DMS79 treated with DMSO at 0.1 percent for 48 hours (cell line): Measurements from ENCODE around the gene PCNX4.
"Not testable (repeated sequence)": the region's sequence is repeated elsewhere in the genome, so short reads cannot be mapped to it uniquely, and the experiment has no call there.

Experiments used
- DNase-seq: peaks from one replicate; lab custom pipeline; 2025; lab: John Stamatoyannopoulos, UW

The PCNX4 gene

DNA sequence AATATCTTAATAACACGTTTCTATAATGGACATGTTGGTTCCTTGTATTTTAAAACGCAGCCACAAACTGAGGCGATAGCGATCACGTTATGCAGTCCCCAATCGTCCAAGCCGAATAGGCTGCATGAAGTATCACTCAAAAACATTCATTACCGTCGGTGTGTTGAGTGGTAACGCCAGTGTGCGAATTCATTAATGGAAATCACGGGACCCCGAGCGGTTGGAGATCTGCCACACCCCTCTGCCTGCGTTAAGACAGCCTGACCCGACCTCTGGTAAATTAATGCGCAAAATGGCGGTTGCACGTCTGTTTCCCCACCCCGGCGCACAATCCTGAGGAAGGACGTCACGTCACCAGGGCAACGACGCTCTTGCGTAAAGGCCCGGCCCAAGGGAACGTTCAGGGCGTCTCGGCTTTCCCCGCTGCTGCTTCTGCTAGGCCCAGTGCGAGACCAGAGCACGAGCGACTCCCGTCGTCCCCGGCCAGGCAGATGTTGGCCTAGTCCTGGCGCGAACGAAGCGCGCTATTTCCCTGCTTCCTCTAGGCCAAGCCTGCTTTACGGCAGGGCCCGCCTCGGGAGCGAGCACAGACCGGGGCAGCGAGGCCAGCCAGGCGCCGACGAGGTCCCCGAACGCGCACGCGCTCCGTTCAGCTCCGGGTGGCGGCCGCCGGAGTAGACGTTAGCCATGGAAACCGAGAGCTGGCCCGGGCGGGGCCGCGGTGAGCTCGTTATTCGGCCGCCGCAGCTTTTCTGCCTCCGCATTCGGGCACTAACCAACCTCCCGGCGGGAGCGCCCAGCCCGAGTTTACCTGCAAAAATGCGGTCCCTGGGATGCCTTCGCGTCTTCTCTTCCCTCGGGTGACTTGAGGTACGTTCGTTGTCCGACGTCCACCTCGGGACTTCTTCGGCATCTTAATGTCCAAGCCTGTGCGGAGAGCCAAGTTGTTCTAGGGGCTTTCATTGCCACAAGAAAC is at the start of gene PCNX4:
PCNX4 (plus strand) TSS at position 374 of the 976 bp plus-strand sequence. CDS start 15,716 bp downstream, outside the sequence.
- DNase-seq: peak; percentile 100

- DNase-seq: not testable (repeated sequence)
These were observed 43.7 kb upstream of the PCNX4 start for GRCh38 chr14:60047976-60048375.

- no peak for DNase-seq
These were observed 40.0 kb upstream of the PCNX4 start for GRCh38 chr14:60051721-60052221.

GRCh38 chr14:60058087-60058486 is 33.6 kb upstream of the PCNX4 start:
- DNase-seq: no peak

DNA sequence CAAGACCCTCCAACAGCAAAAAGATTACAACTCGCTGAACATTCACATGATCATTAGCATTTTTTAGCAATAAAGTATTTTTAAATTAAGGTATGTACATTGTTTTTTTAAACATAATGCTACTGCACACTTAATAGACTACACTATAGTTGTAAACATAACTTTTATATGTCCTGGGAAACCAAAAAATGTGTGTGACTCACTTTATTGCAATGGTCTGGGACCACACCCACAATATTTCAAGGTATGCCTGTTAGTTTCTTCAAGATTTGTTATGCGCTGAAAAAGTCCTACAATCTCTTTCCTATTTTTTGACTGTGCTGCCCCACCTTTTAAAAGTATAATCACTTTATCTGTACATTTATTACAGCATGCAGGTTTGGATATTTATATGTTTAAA is 30.4 kb upstream of the PCNX4 start:
- DNase-seq: no peak

GRCh38 chr14:60064491-60065072 is 27.1 kb upstream of the PCNX4 start:
- peak; percentile 69 for DNase-seq

GRCh38 chr14:60067882-60068281 is 23.8 kb upstream of the PCNX4 start:
- DNase-seq: no peak

DNA sequence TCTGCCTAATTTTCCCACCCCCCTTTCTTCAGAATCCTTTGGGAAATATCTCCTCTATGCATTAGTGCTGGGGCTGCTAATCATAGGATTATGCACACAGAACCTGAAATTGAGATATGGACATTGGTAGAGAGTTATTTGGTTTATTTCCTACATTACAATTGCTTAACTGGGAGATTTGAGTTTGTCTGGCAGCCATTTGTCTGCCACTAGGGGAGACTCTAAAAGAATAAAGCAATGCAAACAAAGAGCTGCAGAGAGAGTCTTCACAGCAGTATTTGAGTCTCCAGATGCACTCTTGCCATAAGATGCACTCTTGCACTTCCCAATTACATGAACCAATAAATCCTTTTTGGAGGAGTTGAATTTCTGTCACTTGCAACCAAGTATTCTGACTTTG is 12.0 kb upstream of the PCNX4 start:
- DNase-seq: no peak

DNA sequence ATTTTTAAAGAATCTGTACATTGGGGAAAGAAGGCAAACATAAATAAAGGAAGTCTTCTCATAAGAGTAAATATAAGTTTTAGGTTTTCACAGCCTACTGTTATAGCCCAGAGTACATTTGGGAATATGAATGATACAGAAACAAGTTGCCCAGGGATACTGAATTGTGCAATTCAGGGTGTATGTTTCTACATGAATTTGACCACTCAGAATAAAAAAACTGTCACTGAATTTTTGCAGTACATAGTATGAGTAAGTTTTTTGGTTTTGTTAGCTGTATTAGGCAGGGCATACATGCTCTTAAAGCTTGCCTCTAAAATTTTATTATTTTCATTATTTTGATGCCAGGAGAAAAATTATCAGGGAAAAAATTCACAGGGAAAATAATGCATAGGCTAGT is 6.6 kb upstream of the PCNX4 start:
- no peak for DNase-seq

DNA sequence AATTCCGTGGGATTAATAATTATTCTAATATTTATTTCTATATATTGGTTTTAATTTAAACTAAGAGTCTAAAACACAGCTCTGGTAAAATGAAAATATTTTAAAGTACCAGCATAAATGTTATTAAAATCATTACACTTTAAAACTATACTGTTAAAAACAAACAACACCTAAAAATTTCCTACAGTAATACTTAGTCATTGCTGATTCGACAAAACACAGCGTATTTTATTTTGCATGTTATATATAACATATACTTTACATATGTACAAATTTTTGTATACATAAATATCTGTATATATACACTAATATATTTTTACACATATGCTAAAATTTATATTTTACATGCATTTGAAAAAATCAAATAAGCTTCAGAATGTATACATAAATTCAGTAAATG is 6.0 kb upstream of the PCNX4 start:
- no peak for DNase-seq

DNA sequence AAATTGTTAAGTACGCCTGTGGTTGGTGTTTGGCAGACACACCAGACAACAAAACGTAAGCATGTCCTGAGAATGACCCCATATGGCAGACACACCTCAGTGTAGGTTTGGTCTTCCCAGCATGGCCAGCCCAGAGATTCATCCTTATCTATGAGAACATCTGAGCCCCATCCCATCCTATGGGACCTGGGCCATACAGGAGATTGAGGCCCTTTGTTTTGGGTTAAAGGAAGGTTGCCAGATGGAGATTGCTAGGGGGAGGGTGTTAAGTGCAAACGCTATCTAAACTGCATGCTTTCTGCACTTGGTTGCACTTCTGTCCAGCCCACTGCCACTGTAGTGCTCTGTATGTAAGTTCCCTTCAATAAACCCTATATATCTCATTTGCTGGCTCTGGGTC is 4.1 kb upstream of the PCNX4 start:
- DNase-seq: peak; percentile 50

GRCh38 chr14:60089221-60089620 is 2.5 kb upstream of the PCNX4 start:
- DNase-seq: no peak

- DNase-seq: peak; percentile 91
These were observed 731 bp upstream of the PCNX4 start for GRCh38 chr14:60090864-60091519.

GRCh38 chr14:60092526-60092920 is 800 bp downstream of the PCNX4 start:
- DNase-seq: peak; percentile 72

- no peak for DNase-seq
These were observed 1.4 kb downstream of the PCNX4 start for GRCh38 chr14:60093080-60093479.

- no peak for DNase-seq
These were observed 1.9 kb downstream of the PCNX4 start for GRCh38 chr14:60093606-60094005.

DNA sequence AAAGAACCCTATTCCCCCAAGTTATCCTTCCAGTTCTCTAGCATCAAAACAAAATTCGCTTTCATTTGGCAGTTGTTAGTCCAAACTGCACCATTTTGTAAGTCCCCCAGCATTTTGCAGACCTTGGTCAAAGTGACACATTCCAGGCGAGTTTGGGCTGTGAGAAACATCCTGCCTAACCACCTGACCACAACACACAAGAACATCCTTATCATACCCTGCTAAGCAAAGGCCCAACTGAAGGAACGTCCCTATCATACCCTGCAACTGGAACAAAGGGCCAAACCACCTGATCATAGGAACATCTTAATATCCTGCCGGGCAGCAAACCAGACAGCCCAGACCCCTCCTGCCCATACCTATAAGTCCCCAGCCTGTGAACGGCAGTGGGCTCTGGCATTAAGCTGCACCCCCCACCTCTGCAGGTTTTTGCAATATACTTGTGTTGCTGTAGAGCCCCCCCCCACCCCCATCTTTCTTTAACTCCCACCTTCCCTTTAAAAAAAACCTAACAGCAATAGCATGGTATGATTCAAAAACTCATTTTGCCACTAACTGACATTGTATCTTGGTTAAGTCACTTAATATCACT is 2.7 kb downstream of the PCNX4 start:
- DNase-seq: no peak

GRCh38 chr14:60095231-60095630 is 3.5 kb downstream of the PCNX4 start:
- DNase-seq: no peak

DNA sequence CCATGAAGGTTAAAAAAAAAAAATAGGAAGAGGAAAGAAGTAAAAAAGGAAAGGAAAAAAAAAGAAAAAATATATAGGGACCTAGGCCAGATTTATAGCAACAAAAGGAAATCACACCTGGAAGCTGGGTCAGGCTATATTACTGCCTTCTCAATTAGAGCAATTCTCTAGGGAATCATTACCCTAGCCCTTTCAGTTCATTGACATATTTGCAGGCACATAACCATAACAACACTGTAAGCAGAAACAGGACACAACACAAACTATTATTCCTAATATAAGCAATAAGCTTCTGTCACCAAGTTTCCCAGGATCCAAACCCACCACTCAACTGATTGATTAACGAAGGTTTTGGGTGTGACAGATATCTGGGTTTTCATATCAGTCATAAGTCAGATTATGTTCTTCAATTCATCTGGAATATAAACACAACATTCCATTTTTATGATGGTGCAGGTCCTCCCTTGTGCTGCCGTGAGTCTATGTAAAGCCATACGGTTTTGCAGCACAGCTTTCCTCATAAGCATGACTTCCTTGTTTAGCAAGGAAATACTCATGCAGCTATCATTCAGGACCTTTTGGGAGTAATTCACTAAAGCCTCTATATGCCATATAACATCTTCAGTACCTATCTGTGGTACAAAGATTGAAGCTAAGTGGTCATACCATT is 4.2 kb downstream of the PCNX4 start:
- no peak for DNase-seq

GRCh38 chr14:60097974-60098373 is 6.3 kb downstream of the PCNX4 start:
- DNase-seq: no peak

- DNase-seq: not testable (repeated sequence)
These were observed 8.1 kb downstream of the PCNX4 start for GRCh38 chr14:60099855-60100254.

- DNase-seq: no peak
These were observed 10.1 kb downstream of the PCNX4 start for GRCh38 chr14:60101786-60102185.
